HG03439 (cell line): ENCODE data around the gene PDX1.

Source experiments
- ATAC-seq: cut with Tn5 transposase; IDR thresholded peaks from one replicate; pipeline ENCODE4 v1.9.1; 2021; ENCODE audit warnings: mild to moderate bottlenecking, moderate library complexity; ENCODE audit not compliant: unreplicated experiment

Gene PDX1

GRCh38 chr13:27919934-27920676, at the start of gene PDX1:
PDX1 (plus strand) TSS chr13:27920000; CDS start chr13:27920139, 139 bp downstream.
- ATAC-seq = no peak

- ATAC-seq = no peak
Observed at GRCh38 chr13:27878274-27878673, 41.5 kb upstream of the PDX1 start.

- ATAC-seq = no peak
Observed at GRCh38 chr13:27889471-27889870, 30.3 kb upstream of the PDX1 start.

GRCh38 chr13:27896726-27897125, 23.1 kb upstream of the PDX1 start:
- no peak for ATAC-seq

- no peak for ATAC-seq
Observed at GRCh38 chr13:27904719-27905118, 15.1 kb upstream of the PDX1 start.

- ATAC-seq = no peak
Observed at GRCh38 chr13:27905650-27906049, 14.2 kb upstream of the PDX1 start.

- no peak for ATAC-seq
Observed at GRCh38 chr13:27907121-27907787, 12.5 kb upstream of the PDX1 start.

- ATAC-seq = no peak
Observed at GRCh38 chr13:27909378-27909777, 10.4 kb upstream of the PDX1 start.

- no peak for ATAC-seq
Observed at GRCh38 chr13:27911521-27911920, 8.3 kb upstream of the PDX1 start.

- no peak for ATAC-seq
Observed at GRCh38 chr13:27913160-27913559, 6.6 kb upstream of the PDX1 start.

GRCh38 chr13:27915301-27916207, 4.2 kb upstream of the PDX1 start:
- ATAC-seq = no peak

GRCh38 chr13:27917121-27917947, 2.5 kb upstream of the PDX1 start:
- no peak for ATAC-seq

- no peak for ATAC-seq
Observed at GRCh38 chr13:27918041-27918917, 1.5 kb upstream of the PDX1 start.

- no peak for ATAC-seq
Observed at GRCh38 chr13:27918918-27919658, 712 bp upstream of the PDX1 start.

GRCh38 chr13:27919659-27919933, 204 bp upstream of the PDX1 start:
- no peak for ATAC-seq

GRCh38 chr13:27920677-27921420, 1.0 kb downstream of the PDX1 start:
- ATAC-seq = no peak

GRCh38 chr13:27921421-27921960, 1.7 kb downstream of the PDX1 start:
- ATAC-seq = no peak
